NCI-H774 (cell line): ENCODE data around the gene COL27A1.
"Not testable (repeated sequence)": the region's sequence is repeated elsewhere in the genome, so short reads cannot be mapped to it uniquely, and the experiment has no call there.

Source experiments
- DNase-seq: peaks from one replicate; lab custom pipeline; 2025; lab: John Stamatoyannopoulos, UW

The COL27A1 gene

DNA sequence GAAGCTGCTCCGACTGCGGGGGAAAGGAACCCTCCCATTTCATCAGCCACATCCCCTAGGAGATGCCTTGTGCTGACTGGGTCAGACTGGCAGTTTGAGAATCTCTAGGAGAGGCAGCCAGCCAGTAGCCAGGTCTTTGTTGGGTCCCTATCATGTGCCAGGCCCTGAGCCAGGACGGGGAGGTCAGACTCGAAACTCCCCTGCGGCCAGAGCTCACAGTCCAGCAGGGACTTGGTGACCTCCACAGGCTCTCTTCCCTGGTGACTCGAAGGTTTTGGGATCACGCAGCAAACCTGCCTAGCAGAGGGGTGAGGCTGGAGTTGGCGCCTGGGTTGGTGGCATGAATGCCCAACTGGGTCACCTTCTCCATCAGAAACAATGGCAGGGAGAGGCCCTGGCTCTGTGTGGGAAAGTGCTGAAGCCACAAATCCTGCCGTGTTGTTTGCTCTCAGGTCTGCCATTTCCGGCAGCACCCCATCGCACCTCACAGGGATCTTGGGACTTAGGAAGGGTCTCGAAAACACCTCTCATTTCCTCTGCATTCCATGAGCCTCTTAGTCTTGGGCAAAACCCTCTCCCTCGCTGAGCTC lies 153.1 kb downstream of the COL27A1 start:
- no peak for DNase-seq

DNA sequence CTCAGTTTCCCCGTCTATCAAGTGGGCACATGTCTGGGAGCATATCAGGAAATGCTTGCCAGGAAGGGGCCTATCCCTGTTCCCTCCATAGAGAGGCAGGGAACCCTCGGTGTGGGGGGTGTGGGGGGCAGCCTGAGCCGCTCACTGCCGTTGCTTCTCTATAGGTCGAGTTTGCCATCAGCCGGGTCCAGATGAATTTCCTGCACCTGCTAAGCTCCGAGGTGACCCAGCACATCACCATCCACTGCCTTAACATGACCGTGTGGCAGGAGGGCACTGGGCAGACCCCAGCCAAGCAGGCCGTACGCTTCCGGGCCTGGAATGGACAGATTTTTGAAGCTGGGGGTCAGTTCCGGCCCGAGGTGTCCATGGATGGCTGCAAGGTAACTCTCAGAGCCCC lies 153.8 kb downstream of the COL27A1 start:
- DNase-seq = no peak

DNA sequence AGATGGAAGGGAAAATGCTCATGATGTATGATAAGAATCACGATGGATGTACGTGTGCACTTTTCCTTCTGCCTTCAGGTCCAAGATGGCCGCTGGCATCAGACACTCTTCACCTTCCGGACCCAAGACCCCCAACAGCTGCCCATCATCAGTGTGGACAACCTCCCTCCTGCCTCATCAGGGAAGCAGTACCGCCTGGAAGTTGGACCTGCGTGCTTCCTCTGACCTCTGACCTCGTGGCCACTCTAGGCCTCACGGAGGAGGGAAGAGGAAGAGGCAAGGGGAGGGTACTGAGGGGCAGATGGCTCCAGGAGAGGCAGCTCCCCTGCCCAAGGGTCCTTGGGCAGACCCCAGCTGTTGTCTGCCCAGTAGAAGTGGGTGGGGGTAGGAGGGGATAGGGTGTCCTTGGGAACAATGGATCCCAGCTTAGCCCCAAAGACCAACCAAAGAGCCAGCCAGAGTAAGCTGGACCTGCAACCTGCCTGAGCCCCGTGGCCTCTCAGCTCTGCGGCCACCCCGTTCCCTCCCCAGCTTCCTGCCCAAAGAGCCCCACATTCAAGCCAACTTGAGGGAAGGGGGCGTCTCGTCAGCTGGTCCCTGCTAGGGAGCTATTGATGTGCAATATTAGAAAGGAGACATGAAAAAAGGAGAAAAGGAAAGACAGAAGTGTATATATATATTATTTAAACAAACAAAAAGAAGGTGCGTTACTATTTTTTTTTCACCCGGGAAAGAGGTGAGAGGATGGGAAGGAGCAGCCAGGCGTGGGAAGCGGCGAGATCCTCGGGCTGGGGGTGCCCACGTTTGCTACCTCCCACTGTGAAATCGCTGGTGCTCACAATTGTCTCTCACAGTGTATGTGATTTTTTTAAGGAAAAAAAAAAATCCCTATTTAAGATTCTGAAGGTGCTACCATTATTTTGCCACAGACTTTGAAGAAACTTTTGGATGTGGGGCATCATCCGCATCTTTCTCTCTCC lies 155.4 kb downstream of the COL27A1 start:
- no peak for DNase-seq

DNA sequence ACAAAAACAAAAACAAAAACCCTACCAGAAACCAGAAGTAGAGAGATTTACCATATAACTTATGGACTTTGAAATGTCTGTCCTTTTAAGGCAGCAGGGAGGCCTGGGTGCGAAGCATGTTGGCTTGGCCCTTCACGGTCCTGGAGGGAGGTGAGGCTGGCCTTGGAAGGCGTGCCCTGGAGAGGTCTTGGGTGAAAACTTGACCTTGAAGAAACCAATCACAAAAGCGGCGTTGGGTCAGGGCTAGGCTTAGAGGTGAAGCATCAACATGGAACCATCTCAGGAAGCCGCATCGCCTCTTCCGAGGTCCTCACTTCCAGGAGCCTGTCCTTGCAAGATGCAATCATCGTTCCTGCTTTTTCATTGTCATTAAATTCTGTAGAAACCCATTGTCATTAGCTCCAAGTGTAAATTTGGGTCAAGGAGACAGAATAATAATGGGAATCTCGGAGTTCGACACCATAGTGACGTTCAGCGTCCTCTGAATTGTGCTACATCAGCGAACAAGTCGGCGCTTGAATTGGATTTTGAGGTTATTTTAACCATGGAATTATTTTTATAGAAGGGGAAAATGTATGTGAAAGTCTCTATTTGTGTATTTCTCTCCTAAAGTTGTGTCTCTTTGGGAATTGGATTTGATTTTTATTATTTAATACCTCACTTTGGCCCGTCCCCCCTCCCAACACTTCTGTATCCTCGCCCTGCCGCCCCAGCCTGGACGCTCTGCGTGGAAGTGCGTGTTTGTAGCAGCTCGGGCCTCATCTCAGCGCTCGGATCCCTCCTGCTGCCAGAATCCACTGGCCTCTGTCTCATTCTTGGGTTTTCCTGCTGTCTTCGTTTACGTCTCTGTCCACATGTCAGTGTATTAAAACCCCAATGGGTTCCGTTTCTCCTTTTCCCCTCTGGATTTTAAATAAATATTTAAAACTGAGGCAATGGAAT lies 156.5 kb downstream of the COL27A1 start:
- no peak for DNase-seq

DNA sequence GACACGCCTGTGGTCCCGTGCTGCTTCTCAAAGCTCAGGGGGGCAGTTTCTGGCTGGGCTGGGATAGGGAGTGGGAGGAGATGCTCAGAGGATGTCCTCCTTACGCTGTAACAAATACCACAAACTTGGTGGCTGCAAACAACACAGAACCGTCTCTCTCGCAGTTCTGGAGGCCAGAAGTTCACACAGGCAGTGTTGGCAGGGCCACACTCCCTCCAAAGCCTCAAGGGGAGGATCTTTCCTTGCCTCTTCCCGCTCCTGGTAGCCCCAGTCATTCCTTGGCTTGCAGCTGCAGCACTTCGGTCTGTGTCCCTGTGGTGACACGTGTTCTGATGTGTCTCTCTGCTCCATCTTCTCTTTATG lies 157.2 kb downstream of the COL27A1 start:
- DNase-seq = no peak

DNA sequence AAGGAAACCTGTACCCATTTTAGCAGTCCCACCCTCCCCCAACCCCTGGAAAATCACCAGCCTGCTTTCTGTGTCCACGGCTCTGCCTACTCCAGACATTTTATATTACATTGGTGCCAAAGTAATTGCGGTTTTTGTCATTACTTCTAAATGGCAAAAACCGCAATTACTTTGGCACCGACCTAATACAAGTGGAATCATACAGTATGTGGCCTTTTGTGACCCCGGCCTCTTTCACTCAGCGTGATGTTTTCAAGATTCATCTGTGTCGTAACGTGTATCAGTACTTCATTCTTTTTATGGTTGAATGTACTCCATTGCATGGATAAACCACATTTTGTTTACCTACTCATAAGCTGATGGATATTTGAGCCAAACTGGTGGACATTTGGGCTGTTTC lies 157.8 kb downstream of the COL27A1 start:
- DNase-seq = no peak

DNA sequence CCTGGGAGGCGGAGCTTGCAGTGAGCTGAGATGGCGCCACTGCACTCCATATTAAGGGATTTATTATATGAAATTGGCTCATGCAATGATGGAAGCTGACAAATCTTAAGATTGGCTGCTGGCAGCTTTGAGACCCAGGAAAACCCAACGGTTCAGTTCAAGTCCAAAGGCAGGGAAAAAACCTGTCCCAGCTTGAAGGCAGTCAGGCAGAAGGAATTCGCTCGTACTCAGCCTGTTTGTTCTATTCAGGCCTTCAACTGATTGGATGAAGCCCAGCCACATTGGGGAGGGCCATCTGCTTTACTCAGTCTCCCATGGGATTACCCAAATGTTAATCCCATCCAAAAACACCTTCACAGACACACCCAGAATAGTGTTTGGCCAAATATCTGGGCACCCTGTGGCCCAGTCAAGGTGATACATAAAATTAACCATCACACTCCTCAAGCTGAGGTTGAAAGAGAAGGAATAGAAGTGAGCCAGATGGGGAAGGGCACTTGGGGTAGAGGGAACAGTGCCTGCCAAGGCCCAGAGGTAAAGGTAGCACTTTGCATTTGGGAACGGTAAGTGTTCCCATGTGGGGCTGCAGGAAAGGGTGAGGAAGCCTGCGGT lies 159.0 kb downstream of the COL27A1 start:
- DNase-seq = no peak

DNA sequence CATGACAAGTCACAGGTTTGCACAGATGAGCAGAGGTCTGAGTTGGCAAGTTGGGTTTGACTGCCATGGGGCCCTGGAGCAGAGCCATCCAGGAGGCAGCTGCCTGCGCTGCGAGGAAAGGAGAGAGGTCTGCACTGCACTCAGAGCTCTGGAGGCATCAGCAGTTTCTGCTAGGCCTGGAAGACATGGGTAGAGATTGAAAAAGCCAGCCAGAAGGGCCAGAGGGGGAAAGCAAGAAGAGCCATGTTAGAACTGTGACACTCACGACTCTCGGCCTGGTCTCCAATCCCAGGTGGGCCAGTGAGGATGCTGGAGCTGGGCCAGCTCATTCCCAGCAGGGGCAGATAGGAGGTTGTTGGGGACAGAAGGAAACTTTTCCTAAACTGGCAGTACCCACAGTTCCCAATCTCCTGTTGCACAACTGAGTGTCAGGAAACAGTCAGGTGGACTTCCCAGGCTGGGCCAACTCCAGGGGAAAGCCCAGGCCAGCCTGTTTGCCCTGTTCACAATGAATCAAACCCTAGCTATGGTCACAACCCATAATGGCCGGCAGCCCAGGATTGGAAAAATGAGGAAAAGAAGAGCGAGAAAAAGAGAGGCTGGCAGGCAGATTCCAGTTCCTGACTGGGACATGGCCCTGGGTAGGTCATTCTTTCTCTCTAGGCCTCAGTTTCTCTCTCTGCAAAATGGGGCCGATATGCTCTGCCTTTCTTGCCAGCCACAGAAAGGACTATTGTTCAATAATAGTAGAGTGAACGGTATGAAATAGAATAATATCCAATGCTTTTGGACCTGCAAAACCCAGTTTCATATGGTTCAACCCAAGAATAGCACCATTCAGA lies 159.8 kb downstream of the COL27A1 start:
- no peak for DNase-seq

DNA sequence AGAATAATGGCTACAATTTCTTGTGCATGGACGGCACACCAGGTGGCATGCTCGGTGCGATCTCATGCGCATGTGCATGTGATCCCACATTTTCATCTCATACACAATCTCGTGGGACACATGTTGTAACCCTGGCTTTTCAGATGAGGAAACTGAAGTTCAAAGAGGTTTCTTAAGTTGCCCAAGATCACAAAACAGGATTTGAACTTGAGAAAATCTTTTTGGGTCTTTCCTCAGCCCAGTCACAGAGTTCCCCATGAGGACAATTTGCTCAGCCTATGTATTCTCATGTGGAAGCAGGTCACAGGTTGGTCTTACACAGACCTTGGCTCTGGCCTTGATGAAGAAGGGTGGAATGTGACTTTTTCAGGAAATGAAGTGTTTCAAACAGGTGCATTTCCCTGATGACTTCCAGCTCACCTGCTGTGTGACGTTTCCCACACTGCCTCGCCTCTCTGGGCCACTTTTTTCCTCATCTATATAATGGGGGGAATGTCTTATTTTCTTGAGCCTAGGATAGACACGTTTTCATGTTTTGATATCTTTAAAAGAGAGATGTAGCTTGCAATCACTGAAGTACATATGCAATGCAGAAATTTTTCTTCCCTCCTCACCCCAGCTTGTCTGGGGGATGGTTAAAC lies 160.5 kb downstream of the COL27A1 start:
- no peak for DNase-seq

DNA sequence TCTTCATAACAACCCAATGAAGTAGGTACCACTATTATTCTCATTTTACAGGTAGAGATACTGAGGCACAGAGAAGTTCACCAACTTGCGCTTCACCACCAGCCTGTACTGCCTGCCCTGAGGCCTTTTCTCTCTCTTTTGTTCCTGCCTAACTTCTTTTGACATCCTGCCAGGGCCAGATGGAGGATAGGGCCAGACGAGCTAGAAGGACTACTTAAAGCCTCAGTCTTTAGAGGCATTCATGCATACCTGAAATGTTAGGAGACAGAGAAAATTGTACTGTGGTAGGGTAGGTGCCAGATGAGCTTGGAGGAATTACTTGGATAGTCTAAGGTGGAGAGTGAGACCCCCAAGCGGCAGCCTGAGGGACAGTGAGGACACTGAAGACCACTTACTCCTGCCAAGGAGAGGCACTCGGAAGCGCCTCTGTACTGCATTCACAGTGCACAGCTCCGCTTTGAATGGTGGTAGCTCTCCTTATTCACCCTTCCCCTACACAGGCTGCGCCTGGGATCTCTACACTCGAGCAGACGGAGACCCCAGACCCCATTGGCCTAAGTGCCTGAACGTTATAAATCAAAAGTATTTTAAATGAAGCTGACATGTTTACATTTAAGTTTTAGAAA lies 161.4 kb downstream of the COL27A1 start:
- no peak for DNase-seq

DNA sequence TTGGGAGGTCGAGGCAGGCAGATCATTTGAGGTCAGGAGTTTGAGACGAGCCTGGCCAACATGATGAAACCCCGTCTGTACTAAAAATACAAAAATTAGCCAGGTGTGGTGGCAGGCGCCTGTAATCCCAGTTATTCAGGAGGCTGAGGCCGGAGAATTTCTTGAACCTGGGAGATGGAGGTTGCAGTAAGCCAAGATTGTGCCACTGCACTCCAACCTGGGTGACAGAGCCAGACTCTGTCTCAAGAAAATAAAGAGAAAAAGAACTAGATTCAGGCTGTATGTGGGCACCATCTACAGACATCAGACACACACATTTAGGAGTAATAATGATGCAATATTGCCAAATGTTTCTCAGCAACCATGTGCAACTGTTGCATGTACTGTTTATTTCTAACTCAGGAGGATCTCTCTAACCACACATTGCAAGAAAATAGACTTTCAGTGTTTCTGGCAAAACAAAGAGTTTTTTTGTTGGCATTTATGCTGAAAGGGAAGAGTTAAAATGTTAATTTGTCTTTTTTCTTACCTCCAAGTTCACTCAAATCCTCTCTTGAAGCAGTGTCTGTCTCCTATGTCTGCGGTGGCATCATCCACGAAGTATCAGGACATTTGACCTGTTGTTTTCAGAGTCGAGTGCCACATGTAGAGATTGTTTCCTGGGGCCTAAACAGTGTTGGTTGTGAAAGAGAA lies 162.5 kb downstream of the COL27A1 start:
- no peak for DNase-seq

DNA sequence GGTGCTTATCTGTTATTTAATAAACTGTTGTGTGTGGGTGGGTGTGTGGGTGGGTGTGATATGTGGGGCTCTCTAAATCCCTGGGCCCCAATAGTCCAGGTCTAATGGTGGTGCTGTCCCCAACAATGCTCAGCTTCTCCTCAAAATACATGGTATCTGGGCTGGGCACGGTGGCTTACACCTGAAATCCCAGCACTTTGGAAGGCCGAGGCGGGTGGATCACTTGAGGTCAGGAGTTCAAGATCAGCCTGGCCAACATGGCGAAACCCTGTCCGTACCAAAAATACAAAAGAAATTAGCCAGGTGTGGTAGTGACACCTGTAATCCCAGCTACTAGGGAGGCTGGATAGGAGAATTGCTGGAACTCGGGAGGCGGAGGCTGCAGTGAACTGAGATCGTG lies 163.1 kb downstream of the COL27A1 start:
- no peak for DNase-seq

DNA sequence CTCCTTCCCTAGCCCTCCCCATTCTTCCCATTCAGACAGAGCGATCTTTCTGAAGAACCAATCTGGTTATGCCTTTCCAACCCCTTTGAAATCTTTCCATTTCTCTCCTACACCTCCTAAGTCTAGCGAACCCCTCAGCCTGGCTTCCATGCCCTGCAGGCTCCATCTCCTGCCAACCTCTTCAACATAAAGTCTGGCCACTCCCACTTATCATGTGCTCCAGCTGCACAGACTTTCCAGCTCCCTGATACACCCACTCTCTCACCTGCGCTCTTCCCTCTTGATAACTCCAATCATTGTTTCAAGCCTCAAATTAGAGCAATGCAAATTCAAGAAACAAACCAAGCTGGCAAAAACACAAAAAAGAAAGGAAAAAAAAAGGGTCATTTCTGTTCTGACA lies 163.8 kb downstream of the COL27A1 start:
- no peak for DNase-seq

DNA sequence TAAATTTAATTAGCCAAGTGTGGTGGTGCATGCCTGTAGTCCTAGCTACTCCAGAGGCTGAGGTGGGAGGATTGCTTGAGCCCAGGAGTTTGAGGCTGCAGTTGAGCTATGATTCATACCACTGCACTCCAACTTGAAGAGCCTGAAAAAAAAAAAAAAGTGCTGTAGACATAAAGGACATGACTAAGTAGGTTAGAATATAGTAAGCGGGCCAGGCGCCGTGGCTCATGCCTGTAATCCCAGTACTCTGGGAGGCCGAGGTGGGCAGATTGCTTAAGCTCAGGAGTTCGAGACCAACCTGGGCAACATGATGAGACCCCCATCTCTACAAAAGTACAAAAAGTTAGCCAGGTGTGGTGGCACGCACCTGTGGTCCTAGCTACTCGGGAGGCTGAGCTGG lies 165.4 kb downstream of the COL27A1 start:
- not testable (repeated sequence) for DNase-seq

DNA sequence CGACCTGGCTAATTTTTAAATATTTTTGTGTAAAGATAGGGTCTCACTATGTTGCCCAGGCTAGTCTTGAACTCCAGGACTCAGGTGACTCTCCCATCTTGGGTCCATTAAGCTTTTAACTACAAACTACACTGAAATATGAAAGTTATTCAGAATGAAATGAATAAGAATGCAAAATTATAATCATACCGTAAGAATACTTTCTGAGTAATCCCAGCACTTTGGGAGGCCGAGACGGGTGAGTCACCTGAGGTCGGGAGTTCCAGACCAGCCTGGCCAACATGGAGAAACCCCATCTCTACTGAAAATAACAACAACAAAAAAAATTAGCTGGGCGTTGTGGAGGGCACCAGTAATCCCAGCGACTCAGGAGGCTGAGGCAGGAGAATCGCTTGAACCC lies 166.4 kb downstream of the COL27A1 start:
- no peak for DNase-seq

DNA sequence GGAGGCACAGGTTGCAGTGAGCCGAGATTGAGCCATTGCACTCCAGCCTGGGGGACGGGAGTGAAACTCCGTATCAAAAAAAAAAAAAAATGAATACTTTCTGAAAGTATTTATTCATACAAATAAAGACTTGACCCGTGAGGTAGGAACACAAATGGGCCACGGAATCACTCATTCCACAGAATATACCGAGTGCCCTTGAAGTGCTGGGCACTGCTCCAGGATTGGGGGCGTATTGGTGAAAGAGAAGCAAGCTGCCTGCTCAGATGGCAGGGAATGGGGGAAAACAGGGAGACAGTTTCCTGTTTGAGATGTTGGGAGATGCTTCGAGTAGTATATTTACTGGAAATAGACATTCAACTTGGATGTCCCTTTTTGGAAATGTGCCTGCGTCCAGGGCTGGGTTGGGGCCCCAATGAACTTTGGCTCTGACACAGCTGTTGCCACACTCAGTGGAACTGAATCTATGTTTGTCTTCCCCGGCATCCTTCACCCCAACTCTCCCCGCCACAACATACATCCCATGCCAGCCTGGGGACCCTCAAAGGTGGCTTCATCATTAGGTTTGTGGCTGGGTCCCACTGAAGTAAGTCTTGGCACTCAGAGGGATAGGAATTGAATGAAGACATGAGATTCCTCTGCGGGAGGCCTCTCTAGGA lies 167.0 kb downstream of the COL27A1 start:
- not testable (repeated sequence) for DNase-seq

DNA sequence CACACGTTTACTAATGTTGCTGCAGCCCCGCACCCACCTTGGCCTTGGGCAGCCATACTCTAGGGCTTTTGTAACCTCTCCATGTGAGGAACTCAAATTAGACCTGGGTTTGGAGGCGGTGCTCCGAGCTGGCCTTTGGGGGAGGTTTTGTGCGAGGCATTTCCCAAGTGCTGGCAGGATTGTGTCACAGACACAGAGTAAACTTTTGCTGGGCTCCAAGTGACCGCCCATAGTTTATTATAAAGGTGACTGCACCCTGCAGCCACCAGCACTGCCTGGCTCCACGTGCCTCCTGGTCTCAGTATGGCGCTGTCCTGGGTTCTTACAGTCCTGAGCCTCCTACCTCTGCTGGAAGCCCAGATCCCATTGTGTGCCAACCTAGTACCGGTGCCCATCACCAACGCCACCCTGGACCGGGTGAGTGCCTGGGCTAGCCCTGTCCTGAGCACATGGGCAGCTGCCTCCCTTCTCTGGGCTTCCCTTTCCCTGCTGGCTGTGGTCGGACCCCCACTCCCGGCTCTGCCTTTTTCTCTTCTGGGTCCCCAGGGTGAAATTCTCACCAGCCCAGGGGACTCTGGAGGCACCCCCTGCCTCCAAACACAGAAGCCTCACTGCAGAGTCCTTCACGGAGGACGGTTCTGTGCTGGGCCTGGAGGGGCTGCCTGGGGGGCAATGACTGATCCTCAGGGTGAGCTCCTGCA lies 167.6 kb downstream of the COL27A1 start, which contains the start of gene ORM1:
TSS of gene ORM1 (plus strand) at position 268 of the 701 bp plus-strand sequence. CDS start at position 304, 36 bp downstream.
- not testable (repeated sequence) for DNase-seq

DNA sequence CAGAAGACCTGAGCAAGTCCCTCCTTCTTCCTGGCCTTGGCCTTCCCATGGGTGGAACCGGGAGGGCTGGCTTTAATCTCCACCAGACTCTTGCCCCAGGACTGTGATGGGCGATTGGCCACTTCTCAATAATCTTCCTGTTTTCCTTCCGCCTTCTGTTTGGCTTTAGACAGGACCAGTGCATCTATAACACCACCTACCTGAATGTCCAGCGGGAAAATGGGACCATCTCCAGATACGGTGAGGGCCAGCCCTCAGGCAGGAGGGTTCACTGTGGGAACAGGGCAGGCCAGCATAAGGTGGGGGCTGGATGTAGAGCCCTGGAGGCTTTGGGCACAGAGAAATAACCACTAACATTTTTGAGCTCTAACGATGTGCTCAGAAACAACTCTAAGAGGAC lies 168.5 kb downstream of the COL27A1 start:
- not testable (repeated sequence) for DNase-seq
